SH-SY5Y (cell line): ENCODE data around the gene ZNF516.

Source experiments
- GATA2 ChIP-seq: IDR thresholded peaks from 2 replicates; pipeline ENCODE4 v1.6.1; 2011; ENCODE audit warnings: mild to moderate bottlenecking, low read depth, low read length
- GATA3 ChIP-seq: IDR thresholded peaks from 2 replicates; pipeline ENCODE4 v1.6.1; 2011; ENCODE audit warnings: low read depth, mild to moderate bottlenecking, low read length, moderate library complexity

Gene ZNF516

GRCh38 chr18:76370686-76371085 is 124.4 kb downstream of the ZNF516 start:
- no peak for TF ChIP-seq GATA2
- no peak for TF ChIP-seq GATA3

GRCh38 chr18:76370201-76370600 is 124.8 kb downstream of the ZNF516 start:
- TF ChIP-seq GATA2 (no peak), GATA3 (no peak)

GRCh38 chr18:76369791-76370190 is 125.3 kb downstream of the ZNF516 start:
- TF ChIP-seq GATA3 (no peak), GATA2 (no peak)

GRCh38 chr18:76368976-76369375 is 126.1 kb downstream of the ZNF516 start:
- TF ChIP-seq GATA3 (no peak), GATA2 (no peak)

- no peak for TF ChIP-seq GATA2
- no peak for TF ChIP-seq GATA3
Observed at GRCh38 chr18:76368271-76368670, 126.8 kb downstream of the ZNF516 start.

GRCh38 chr18:76367168-76368125 is 127.6 kb downstream of the ZNF516 start:
- TF ChIP-seq GATA3 (no peak), GATA2 (no peak)

GRCh38 chr18:76365561-76365960 is 129.5 kb downstream of the ZNF516 start:
- no peak for TF ChIP-seq GATA3
- no peak for TF ChIP-seq GATA2

GRCh38 chr18:76364282-76365259 is 130.5 kb downstream of the ZNF516 start:
- TF ChIP-seq GATA2 (no peak), GATA3 (no peak)

GRCh38 chr18:76363436-76364120 is 131.5 kb downstream of the ZNF516 start:
- TF ChIP-seq GATA2 = no peak
- TF ChIP-seq GATA3 = no peak

- TF ChIP-seq GATA3 = no peak
- no peak for TF ChIP-seq GATA2
Observed at GRCh38 chr18:76362676-76363075, 132.4 kb downstream of the ZNF516 start.

GRCh38 chr18:76361219-76361618 is 133.8 kb downstream of the ZNF516 start:
- no peak for TF ChIP-seq GATA2
- no peak for TF ChIP-seq GATA3

GRCh38 chr18:76359909-76360308 is 135.1 kb downstream of the ZNF516 start:
- TF ChIP-seq GATA3 = no peak
- TF ChIP-seq GATA2 = no peak

- TF ChIP-seq GATA3 (no peak), GATA2 (no peak)
Observed at GRCh38 chr18:76358774-76359173, 136.3 kb downstream of the ZNF516 start.
